ENCODE data around the gene GPER1. TPM values are rescaled to one million over a fixed set of nuclear protein-coding genes. Genes with fewer than 3 reads are reported as not detected.

Gene GPER1
- total RNA-seq, 4 donors from 2014 or later, result 4.6 to 19.9 (median 11.0) TPM

- H3K27ac ChIP-seq (replicated peaks in 1 of 4), result no peak overlapping the region
- H3K4me1 ChIP-seq, result peaks cover 23 to 45% (median 38%) of the 10 kb centered on the region in 4 donors
- TF ChIP-seq CTCF (IDR thresholded peaks at IDR 0.05), result no peak
- no peak for TF ChIP-seq POLR2A (IDR thresholded peaks at IDR 0.05; ENCODE audit: low read depth)
- peak in 1 of 2 donors; percentile 46 for TF ChIP-seq POLR2AphosphoS5 (IDR thresholded peaks at IDR 0.05)
- H3K9me3 ChIP-seq, result no peaks in the 10 kb centered on the region
- H3K36me3 ChIP-seq, result no peaks in the 10 kb centered on the region
- WGBS, result 49% methylated on average over 23 of the region's 31 CpGs
- peak overlapping the region in 1 of 4 donors; percentile 13 for H3K4me3 ChIP-seq
- intact Hi-C loops (cut with DNase I), result no loop called here
- no peak for DNase-seq (ENCODE audit: extremely low spot score)
- no peaks in the 10 kb centered on the region for H3K27me3 ChIP-seq
Observed at GRCh38 chr7:1081931-1082401, 5.9 kb upstream of the GPER1 start.

GRCh38 chr7:1083729-1084657 is 3.9 kb upstream of the GPER1 start:
- Histone ChIP-seq H3K9me3 (no peaks in the 10 kb centered on the region), H3K27me3 (no peaks in the 10 kb centered on the region), H3K27ac (replicated peaks in 1 of 4) (no peak overlapping the region), H3K36me3 (no peaks in the 10 kb centered on the region), H3K4me3 (no peak overlapping the region), H3K4me1 (peaks cover 39 to 61% (median 54%) of the 10 kb centered on the region in 4 donors)
- TF ChIP-seq POLR2AphosphoS5 (IDR thresholded peaks at IDR 0.05) (peak in 1 of 2 donors; percentile 39), POLR2A (IDR thresholded peaks at IDR 0.05; ENCODE audit: low read depth) (no peak)
- intact Hi-C loops (cut with DNase I), result no loop called here
- DNase-seq (ENCODE audit: extremely low spot score), result no peak
- WGBS, result 81% methylated on average over 31 of the region's 45 CpGs

GRCh38 chr7:1085266-1085665 is 2.6 kb upstream of the GPER1 start:
- Histone ChIP-seq H3K27me3 (no peaks in the 10 kb centered on the region), H3K4me1 (peaks cover 39 to 70% (median 57%) of the 10 kb centered on the region in 4 donors), H3K36me3 (peaks cover 0 to under 1% (median 0%) of the 10 kb centered on the region in 4 donors), H3K4me3 (no peak overlapping the region), H3K27ac (replicated peaks in 1 of 4) (no peak overlapping the region), H3K9me3 (no peaks in the 10 kb centered on the region)
- WGBS, result 87% methylated on average over 10 of the region's 10 CpGs
- no peak for TF ChIP-seq POLR2A (IDR thresholded peaks at IDR 0.05; ENCODE audit: low read depth)
- no peak for TF ChIP-seq CTCF (IDR thresholded peaks at IDR 0.05)
- no peak for TF ChIP-seq POLR2AphosphoS5 (IDR thresholded peaks at IDR 0.05)
- TF ChIP-seq EP300 (IDR thresholded peaks at IDR 0.05), result no peak
- intact Hi-C loops (cut with DNase I), result loop anchor here (5.0 kb wide), 2 partner anchors 52 to 92 kb away; a partner anchor contains a TSS
- DNase-seq (ENCODE audit: extremely low spot score), result no peak

- no peak for TF ChIP-seq POLR2AphosphoS5 (IDR thresholded peaks at IDR 0.05)
- no peak for TF ChIP-seq CTCF (IDR thresholded peaks at IDR 0.05)
- no peak for TF ChIP-seq EP300 (IDR thresholded peaks at IDR 0.05)
- TF ChIP-seq POLR2A (IDR thresholded peaks at IDR 0.05; ENCODE audit: low read depth), result no peak
- intact Hi-C loops (cut with DNase I), result loop anchor here (5.0 kb wide), 2 partner anchors 51 to 91 kb away; a partner anchor contains a TSS
- Histone ChIP-seq H3K36me3 (peaks cover 0 to 5% (median under 1%) of the 10 kb centered on the region in 4 donors), H3K9me3 (no peaks in the 10 kb centered on the region), H3K4me1 (peaks cover 39 to 72% (median 57%) of the 10 kb centered on the region in 4 donors), H3K27me3 (no peaks in the 10 kb centered on the region), H3K4me3 (no peak overlapping the region), H3K27ac (replicated peaks in 1 of 4) (no peak overlapping the region)
- DNase-seq (ENCODE audit: extremely low spot score), result no peak
- WGBS, result 82% methylated on average over 8 of the region's 11 CpGs
Observed at GRCh38 chr7:1085910-1086421, 1.9 kb upstream of the GPER1 start.
